NCI-H128 (cell line): ENCODE measurements around the gene SLC18A3.

Experiments
- DNase-seq: peaks from one replicate; lab custom pipeline; 2025; ENCODE audit not compliant: unreplicated experiment; lab: John Stamatoyannopoulos, UW

Gene SLC18A3

DNA sequence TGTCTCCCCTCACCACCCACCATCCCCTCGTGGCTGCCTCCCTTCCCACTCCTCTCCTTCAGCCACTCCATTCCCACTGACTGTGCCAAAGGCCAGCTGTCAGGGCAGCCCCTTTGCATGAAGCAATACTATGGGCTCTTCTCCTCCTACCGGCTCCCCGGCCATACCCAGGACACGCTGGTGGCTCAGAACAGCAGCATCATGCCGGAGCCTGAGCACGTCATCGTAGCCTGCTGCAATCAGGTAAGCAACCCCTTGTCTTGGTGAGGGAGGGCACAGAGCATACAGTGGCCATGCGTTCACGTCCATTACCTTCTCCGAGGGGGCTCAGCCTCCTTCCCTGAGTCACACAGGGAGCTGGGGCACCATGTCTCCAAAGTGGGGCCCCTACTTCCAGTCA, 15.3 kb downstream of the SLC18A3 start:
- DNase-seq: no peak

DNA sequence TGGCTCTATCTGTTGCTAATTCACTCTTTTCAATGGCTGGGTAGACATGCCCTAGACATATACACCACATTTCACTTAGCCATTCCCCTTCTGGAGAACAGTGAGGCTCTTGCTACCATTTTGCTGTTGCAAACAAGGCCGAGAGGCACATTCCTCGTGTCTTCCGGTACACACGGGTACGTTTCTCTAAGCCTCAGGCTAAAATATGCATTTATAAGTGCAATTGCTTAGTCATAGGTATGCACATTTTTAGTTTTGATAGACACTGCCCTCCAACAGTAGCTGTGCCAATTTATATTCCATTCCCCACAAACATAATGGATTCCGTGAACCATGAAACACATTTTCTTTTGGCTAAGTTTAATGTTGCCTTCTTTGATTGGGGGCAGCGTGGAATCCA, 16.9 kb downstream of the SLC18A3 start:
- no peak for DNase-seq

DNA sequence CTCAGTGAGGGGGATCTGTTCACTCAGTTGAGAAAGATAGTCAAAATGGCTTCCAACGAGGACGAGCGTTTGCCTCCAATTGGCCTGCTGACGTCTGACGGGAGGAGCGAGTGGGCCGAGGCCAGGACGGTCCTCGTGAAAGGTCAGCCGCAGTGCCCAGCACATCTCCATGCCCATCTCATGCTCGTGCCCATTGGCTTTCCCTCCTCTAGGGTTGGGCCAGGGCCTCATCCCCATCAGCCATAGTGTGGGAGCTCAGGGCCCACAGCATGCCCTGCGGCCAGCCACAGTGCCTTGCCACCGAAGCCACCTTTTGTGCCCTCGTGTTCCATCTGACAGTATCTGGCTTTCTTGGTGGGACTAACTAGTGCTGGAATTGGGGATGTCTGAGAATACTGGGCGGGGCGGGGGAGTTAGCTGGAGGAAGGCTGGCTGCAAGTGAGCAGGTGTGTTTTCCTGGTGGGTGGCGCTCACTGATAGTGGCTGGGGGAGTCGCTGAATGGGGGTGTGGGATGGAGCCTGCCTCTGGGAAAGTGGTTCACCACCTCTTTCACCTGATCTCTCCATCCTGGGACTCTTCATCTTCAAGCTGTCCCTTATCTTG, 17.6 kb downstream of the SLC18A3 start:
- no peak for DNase-seq

DNA sequence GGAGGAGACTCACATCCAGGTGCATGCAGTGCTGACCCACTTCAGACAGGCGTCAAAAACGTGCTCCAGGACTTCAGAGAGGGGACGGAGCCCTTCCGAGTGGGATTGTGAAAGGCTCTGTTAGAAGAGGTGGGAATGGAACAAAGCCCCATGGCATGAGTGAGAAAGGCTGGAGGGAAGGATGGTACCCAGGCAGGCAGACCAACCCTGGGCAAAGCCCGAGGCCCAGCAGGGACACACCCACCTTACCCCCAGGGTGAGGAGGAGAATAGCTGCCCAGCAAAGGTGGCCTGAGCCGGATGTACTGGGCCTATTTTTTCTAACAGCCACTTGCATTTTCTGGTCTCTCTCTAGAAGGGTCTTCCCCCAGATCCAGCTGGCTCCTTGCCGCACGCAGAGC, 18.5 kb downstream of the SLC18A3 start:
- no peak for DNase-seq

- no peak for DNase-seq
These were observed 19.3 kb downstream of the SLC18A3 start for GRCh38 chr10:49629431-49629881.

DNA sequence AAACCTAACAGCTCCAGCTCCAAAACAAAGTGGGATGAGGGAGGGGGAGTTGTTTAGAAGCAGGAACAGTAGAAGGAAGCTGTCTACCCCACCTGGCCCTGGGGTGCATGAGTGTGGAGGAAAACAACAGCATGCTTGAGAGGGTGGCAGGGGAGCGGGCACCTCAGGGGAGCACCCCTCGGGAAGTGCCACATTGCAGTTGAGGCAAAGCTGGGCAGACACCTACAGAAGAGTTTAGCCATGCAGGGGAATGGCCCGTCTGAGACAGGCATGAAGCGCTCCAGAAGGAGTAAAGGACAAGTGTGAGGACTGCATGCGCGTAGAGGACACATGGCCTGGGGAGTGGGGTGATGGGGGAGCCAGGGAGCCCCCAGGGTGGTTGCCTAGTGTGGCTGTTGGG, 21.9 kb downstream of the SLC18A3 start:
- DNase-seq: no peak

DNA sequence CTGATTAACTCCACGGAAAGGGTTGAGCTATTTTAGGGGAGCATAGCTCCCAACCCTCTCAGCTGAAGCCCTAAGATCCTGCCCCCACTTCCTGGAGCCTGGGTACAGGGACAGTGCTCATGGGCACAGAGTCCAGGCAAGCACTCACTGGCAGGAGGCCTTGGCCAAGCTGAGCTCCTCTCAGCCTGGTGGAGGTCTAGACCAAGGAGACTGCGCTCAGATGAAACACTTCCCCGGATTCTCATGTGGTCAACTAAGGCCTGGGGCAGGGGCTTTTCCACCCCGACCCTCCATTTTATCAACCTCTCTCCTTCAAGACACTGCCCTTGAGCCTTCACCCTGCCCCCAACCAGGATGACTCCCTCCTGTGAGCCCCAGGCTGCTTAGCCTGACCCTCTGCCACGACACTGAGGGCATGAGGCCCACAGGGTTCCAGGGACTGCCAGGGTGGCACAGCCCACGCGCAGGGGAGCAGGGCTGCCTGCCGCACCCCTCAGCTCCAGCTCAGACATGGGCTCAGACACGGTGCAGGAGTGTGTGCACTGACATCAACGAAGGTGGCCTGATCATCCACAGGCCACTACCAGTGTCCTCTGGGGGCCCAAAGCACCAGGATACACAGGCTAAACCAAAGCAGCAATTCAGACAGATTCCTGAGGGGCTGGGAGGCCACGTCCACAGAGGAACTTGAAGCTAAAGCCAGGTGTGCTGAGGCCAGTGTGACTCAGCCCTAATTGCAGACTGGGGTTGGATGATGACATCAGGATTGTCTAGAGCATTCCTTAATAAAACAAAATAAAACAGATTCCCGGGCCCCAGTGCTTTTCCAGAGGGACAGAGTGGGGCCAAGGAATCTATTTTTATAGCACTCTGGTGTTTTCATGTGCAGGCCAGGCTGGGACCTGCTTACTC, 22.6 kb downstream of the SLC18A3 start:
- DNase-seq: no peak

DNA sequence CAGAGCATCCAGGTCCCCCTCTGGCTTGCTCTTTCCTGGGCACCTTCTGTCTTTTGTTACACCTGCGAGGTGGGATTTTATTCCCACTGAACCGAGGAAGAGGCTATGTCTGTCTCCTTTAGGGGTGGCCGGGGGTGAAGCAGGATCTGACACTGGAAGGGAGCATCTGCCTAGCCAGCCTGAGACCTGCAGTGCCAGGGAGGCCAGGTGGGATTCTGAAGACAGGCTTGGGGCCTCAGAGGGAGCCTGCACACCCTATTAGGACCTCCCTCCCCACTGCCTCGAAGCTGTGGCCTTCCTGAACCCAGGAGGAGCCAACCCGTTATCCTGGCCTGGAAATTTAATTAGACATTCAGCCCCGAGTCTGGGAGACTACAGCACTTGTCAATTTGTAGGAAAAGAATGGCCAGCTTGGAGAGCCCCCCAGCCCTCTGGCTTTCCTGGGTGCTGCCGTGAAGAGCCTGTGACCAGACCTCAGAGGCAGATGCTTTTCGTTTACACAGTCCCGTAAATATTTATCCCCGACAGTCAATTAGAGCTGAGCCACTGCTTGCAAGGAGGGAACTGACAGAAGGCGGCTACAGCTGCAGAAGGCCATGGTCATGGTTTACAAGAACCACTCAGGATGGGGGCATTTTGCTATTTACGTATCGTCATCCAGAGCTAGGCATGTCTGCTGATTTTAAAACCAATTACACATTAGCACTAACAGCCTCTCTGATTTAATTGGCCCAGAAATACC, 23.4 kb downstream of the SLC18A3 start:
- DNase-seq: no peak

- DNase-seq: no peak
These were observed 24.1 kb downstream of the SLC18A3 start for GRCh38 chr10:49634069-49634660.

DNA sequence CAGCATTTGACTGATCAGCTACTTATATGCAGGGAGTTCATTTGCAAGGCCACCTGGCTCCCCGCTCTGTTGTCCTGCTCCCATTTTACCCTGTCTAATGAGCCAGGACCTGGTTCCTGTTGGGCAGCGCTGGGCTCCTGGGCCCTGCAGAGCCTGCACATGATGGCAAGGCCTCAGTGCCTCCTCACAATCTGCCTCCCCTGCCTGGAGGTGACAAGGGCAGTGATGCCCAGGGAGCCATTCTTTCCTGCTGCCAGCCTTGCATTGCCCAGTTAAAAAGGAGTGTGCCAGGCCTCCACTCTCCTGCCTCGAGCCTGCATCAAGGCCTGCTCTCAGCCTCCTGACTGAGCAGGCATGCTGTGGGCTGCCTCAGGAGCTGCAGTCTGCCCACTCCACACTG, 32.2 kb downstream of the SLC18A3 start:
- no peak for DNase-seq

DNA sequence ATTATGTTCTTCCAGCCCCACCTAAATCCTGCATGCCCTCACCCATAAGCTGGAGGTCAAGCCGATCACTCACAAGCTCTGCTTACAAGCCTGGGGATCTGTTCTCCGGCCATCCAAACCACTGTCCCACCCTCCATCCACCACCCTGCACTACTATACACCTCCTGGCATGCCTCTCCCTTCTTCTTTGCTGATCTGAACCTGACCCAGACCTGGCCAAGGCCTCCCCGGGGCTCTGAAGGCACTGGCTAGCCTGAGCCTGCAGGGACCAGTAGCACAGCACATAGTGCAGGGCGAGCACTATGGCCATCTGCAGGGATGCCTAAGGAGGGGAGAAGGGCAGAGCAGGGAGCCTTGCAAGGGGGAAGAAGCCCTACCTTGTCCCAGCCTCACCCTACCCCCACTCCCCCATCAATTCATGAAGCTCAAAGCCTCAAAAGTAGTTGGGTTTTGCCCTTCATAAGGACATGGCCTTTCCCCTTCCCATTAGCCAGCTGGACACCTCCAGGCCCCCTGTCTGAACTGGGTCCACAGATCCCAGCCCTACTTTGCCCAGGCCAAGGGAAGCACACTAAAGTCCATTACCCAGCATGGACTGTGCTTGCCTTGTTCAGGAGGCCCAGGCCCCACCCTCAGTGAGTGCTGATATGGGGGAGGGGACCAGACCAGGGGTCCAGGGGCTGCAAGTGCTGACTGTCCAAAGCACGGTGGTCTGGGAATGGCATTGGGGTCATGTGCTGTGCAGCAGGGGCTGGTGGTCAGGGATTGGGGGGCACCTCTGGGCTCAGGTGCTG, 33.3 kb downstream of the SLC18A3 start:
- no peak for DNase-seq

DNA sequence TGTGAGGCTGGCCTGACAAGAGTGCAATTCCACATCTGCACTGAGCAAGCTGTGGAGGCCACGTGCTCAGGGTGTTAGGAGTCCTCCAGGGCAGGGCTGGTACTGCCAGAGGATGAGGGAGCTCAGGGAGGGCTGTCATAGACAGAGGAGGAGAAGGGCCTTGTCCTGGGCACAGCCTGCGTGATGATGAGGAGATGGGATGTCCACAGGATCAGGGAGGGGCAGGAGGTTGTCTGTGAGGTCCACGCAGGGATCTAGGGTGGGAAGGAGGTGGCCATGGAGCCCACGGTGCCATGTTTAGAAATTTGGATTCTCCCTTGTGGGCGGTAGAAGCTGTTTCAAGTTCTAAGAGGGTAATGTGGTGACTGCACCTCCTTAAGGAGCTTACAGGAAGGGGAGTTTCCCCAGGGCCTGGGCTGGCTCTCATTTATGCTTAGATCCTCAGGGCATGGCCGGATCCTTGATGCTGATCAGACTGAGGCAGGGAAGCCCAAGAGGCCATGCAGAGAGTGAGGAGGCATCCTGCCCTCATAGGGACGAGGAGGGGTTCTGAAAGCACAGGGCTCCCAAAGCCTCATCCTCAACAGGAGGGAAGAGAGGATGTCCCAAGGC, 34.0 kb downstream of the SLC18A3 start:
- no peak for DNase-seq

DNA sequence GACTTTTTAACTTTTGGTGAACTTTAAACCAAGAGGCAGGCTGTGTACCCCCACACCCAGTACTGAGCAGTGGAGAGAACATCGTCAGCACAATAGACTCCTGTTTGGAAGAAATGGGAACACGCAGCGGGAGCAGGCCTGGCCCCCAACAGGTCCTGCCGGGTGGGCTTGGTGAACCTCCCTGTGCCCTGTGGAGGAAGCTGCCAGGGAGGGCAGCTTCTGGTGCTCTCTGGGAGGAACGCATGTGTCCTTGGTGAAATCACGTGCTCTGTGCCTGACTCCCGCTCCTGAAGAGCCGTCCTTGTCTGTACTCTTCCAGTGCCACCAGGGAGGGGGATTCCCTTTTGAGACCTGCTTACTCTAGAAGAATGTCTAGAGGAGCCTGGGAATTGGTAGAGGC, 35.3 kb downstream of the SLC18A3 start:
- DNase-seq: no peak

GRCh38 chr10:49645871-49646870, 36.1 kb downstream of the SLC18A3 start:
- DNase-seq: no peak

DNA sequence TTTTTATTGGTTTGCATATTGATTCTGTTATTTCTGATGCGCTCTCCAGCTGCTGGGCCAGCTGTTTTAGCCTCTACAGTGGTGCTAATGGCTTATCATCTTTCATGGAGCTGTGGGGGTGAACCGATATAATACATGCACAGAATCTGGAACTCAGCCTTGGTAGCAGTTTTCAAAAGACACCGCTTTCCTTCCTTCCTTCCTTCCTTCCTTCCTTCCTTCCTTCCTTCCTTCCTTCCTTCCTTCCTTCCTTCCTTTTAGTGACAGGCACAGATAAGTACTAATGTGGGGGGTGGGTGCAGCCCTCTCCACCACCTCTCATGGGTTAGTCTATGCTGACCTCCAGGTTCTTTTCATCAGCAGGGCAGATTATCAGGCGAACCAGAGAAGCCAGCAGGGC, 37.4 kb downstream of the SLC18A3 start:
- no peak for DNase-seq

DNA sequence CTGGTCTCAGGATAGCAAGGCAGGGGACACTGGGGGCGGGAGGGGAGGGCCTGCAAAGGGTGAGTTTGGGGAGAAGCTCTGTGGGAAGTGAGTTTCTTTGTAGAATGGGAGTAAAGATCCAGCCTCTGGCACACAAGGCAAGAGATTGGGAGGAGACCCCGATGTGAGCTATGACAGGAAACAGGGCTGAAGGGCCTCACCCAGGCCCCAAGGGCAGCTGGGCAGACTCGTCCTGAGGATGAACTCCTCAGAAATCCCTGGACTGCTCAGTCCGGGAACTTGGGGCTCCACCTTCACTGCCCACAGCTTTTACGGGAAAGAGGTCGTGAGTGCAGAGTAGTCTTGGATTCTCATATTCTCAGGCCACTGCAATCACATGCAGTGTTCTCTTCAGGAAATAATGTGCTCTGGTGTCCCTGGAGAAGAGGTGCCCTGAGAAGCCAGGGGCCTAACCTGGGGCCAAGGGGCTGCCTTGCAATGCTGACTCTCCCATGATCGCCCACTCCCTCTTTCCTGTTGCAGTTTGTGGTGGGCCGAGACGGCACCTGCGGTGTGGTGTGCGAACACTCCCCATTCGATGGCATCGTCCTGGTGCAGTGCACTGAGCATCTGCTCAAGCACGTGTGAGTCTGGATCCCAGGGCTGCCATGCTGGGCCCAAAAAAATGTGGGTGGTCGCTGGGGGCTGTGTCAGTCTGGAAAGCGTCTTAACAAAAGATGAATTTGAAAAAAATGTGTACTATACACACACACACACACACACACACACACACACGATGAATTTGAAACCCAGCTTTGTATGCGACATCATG, 38.1 kb downstream of the SLC18A3 start:
- no peak for DNase-seq

DNA sequence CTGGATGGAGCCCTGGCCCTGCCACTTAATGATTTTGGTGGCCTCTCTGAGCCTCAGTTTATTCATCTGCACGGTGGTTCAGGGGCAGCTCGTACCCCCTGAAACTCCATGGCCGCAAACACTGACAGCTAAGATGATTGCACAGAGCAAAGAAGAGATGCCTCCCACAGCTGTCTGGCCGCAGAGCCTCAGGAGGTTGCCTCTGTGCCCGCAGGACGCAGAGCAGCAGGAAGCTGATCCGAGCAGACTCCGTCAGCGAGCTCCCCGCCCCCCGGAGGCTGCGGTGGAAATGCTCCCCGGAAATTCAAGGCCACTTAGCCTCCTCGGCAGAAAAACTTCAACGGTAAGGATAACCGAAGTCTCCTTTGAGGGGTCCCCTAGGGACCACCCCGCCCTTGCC, 39.2 kb downstream of the SLC18A3 start:
- no peak for DNase-seq
